HG03045 (cell line): ENCODE data around the gene SNX20.

ENCODE experiments used
- ATAC-seq: cut with Tn5 transposase; IDR thresholded peaks from one replicate; pipeline ENCODE4 v1.9.1; 2021; ENCODE audit warnings: mild to moderate bottlenecking, moderate library complexity; ENCODE audit not compliant: unreplicated experiment

SNX20 gene

GRCh38 chr16:50637716-50638602 is 43.2 kb downstream of the SNX20 start:
- no peak for ATAC-seq

- ATAC-seq: no peak
Observed at GRCh38 chr16:50636753-50637374, 44.2 kb downstream of the SNX20 start.

DNA sequence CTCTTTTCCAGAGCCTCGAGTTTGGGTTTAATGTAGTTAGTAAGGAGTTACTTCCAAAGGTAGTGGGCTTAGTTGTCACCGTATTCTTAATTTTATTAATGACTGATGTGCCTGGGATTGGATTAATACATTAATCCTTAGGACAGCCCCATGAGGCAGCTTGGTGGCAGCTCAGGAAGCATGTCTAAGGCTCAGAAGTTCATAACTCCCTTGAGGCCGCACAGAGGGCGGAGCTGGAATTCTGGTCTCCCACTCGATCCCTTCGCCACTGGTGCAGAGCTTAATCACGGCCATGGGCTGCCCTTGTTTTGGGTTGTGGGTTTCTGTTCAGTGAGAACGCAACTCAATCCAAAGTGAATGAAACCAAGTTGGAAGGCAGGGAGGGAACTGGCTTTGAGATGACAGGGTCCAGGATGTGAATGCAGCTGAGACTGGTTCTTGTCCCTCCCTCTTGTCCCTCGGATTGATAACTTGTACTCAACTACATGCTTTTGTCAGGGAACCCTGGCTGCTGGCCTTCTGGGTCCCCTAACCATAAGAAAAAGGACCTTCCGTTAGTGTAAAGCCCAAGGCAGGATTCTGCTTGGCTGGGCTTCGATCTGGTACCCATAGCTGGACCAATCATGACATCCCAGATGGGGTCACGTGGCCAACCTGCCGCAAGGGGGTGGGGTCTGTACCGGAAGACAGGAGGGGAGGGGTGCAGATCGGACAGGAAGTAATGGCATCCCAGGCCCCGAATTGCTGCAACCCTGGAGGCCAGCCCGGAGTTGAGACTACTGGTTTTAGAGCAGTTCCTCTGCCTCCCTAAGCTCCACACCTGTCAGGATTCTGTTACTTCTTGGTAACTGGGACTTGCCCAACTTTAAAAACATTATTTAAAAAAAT is 45.4 kb downstream of the SNX20 start:
- no peak for ATAC-seq

DNA sequence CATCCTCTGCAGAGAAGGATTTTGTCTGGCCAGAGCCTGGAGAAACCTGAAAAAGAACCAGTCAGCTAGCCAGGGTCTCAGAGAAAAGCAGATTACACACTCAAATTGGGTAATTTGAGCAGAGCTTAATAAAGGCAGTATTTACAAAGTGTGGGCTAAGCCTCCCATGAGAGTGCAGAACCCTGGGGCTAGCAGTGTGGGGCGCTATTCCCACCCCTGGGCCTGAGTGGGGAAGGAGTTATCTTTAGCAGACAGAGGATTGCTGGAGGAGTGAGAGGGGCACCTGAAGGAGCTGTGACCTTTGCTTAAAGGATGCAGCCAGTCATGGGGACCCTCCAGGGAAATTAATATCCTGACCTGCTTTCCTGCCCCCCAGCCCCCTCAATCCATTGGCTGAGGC is 46.2 kb downstream of the SNX20 start:
- ATAC-seq: no peak

DNA sequence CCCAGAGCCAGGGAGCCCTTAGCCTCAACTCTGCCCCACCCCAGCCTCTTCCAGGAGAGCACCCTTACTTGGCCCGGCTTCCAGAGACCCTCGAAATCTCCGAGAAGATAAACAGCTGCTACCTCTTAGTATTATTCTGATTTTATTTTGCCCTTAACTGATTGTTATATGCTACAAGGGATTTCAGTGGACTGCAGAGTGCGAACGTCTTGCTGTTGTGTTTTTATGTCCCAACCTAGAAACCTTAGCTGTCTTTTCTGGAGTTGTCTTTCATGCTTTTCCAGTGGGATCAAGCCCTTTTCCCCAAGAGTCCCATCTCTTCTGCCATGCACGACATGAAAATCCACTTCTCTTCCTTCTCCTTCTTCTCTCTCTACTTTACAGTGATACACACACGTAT is 47.0 kb downstream of the SNX20 start:
- no peak for ATAC-seq

- ATAC-seq: no peak
Observed at GRCh38 chr16:50632927-50633800, 47.9 kb downstream of the SNX20 start.

DNA sequence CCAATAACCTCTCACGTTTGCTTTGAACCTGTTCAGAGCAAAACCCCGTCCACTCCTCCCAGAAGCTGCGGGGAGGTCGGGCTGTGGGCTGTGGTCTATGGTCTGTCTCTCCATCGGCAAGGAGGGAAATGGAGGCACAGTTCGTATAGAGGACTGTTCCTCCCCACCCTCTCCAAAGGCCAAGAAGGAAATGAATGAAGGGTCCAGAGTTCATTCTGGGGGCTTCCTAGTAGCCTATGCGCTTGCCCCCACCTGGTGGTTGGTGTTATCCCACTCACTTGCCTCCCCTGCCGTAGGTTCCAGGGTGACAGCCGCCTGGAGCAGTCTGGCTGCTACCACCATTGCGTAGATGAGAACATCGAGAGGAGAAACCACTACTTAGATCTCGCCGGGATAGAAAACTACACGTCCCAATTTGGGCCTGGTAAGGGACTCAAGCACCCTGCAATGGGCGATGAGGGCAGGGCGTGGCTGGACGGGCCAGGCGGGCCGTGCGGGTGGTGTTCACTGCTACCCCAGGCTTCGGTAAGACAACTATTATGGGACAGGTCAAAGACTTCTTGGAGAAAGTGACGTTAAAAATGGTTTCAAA is 49.0 kb downstream of the SNX20 start:
- no peak for ATAC-seq

- ATAC-seq: no peak
Observed at GRCh38 chr16:50631249-50631984, 49.7 kb downstream of the SNX20 start.

DNA sequence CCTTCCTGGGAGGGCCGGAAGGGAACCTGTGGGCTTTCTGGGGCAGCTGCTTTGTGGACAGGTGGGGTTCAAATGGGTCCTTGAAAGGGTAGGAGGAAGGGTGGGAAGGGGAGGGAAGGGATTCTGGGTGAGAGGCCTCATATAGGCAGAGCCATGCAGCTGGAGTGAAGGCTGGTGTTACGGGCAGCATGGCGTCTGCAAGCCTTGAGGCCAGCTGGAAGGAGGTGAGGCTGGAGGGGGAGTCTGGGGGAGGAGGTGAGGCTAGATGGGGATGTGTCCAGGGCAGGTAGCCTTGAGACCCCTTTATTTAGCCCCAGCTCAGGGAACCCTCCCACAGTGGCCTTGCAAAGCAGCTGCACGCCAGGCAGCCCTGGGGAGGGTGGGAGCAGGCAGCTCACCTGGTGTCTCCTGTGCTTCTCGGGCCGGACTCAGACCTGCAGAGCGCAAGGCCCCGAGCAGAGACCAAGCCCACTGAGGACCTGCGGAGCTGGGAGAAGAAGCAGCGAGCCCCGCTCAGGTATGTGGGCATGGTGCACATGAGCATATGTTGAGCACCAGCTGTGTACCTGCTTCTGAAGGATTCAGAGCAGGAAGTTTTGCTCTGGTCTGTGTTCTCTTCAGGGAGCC is 50.6 kb downstream of the SNX20 start:
- ATAC-seq: no peak

DNA sequence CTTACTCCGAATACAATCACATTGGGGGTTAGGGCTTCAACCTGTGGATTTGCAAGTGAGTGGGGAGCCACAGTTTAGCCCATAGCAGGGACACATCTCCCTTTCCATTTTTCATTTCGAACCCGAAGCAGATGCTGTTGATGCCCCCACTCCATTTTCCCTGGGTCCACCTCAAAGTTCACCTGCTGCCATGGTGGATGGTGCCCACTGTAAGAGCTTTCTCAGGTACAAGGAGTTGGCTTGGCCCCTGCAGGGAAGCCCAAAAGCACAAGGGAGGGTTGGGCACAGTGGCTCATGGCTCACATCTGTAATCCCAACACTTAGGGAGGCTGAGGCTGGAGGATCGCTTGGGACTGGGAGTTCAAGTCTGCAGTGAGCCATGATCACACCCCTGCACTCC is 51.8 kb downstream of the SNX20 start:
- no peak for ATAC-seq

- no peak for ATAC-seq
Observed at GRCh38 chr16:50628156-50628802, 52.8 kb downstream of the SNX20 start.

DNA sequence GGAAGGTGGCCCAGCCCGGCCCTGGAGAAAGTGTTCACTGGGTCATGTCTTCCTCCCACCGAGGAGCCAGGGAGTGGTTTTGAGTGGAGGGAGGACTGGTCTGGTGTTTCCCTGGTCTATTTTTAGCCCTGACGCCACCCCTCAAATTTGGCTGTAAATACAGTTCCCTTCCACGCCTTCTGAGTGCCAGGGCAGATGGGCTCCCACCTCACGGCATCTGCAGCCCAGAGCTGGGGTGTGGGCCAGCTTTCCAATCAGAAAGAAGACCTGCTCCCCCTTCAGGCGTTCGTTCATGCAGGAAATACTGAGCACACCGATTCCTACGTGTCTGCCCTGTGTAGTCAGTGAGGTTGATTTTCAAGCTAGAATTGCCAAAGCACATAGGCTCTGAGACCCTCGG is 53.7 kb downstream of the SNX20 start:
- ATAC-seq: no peak

DNA sequence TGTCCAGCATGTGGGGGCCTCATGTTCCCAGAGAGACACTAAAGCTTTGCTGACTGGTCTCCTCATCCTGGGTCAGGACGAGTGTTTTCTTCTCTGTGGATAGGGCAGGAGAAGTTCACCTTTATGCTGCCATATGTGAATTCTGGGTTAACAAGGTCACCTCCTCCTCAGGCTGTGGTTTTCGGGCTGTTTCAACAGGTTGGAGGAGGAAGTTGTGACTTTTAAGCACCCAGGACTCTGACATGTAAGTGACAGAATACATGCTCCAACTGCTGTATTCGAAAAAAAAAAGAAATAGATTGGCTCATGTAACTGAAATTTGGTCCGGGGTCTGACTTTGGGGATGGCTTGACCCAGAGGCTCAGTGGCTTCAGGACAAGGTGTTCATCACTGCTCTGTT is 54.2 kb downstream of the SNX20 start:
- no peak for ATAC-seq

DNA sequence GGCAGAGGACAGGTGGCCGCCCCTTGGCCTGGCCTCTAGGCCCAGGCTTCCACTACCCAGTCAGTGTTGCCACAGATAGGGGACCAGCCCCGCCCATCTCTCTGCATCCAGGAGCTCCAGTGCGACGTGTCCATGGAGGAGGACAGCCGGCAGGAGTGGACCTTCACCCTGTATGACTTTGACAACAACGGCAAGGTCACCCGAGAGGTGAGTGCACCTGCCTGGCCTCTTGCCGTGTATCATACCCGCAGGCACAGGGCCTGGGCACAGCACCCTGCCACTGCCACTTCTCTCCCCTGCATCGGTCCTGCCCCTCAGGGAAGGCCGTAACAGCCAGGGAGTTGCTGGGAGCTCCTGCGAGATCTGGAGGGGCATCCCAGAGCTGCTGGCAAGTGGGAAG is 55.7 kb downstream of the SNX20 start:
- no peak for ATAC-seq

DNA sequence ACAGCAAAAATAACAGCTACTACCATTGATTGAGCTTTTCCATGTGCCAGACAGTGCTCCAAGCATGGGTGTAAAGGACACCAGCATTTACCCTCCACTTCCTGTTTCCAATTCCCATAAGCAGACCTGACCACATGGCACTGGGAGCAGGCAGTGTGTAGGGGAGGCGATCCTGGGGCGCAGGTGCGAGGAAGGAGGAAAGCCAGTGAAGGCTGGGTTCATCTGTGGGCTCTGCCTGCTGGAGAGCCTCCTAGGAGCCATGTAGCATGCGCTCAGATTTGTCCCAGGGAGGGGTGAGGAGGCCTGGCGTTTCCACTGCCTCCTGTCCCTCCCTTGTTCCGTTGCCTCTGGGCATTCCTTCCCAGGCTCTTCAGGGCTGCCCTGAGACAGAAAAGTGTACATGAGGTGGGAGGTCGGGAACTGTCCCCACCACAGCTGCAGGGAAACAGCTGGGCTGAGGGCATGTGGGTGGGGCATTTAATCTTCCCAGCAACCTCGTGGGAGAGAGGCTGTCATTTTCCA is 56.6 kb downstream of the SNX20 start:
- ATAC-seq: no peak

GRCh38 chr16:50622643-50623369 is 58.3 kb downstream of the SNX20 start:
- no peak for ATAC-seq

- no peak for ATAC-seq
Observed at GRCh38 chr16:50622029-50622428, 59.1 kb downstream of the SNX20 start.
